Activated T-cell treated with anti-CD3 and anti-CD28 coated beads, Interleukin-2, amount 50 U/mL, for 72 hours (primary cell): ENCODE data around the gene TM9SF1. TPM values are rescaled to one million over a fixed set of nuclear protein-coding genes. Genes with fewer than 3 reads are reported as not detected.
A peak's percentile ranks its signal among the peaks of the same experiment; 100 is the strongest.

Experiments
- ATAC-seq, 2 donors: fragments of 150-1000 bp; cut with Tn5 transposase; replicated peaks in 1 of 2; 2 replicates each; pipeline ENCODE4 v1.10.0; 2021; ENCODE audit warnings: moderate library complexity in 2 of 2, mild to moderate bottlenecking in 1 of 2
- DNase-seq, 2 donors: peaks; one replicate each; pipeline ENCODE4 v3.0.0; 2021 to 2022; ENCODE audit warnings: mixed read lengths in 1 of 2
- H3K27ac Mint-ChIP-seq: one replicate; pipeline ENCODE4 v1.8.0; 2022; ENCODE audit warnings: mild to moderate bottlenecking, moderate library complexity, mixed read lengths
- H3K27me3 Mint-ChIP-seq: one replicate; pipeline ENCODE4 v1.8.0; 2022; ENCODE audit warnings: low read depth, mixed read lengths
- H3K36me3 Mint-ChIP-seq, 2 donors: one replicate each; pipeline ENCODE4 v1.8.0; 2022; ENCODE audit warnings: mixed read lengths in 2 of 2, mild to moderate bottlenecking in 1 of 2; ENCODE audit not compliant: insufficient read depth in 2 of 2
- H3K4me1 Mint-ChIP-seq: one replicate; pipeline ENCODE4 v1.8.0; 2022; ENCODE audit warnings: low read depth, mixed read lengths
- H3K4me3 Mint-ChIP-seq, 2 donors: one replicate each; pipeline ENCODE4 v1.8.0; 2022; ENCODE audit warnings: mild to moderate bottlenecking in 2 of 2, mixed read lengths in 2 of 2, moderate library complexity in 2 of 2
- H3K9me3 Mint-ChIP-seq, 2 donors: one replicate each; pipeline ENCODE4 v1.8.0; 2022; ENCODE audit warnings: mixed read lengths in 2 of 2
- total RNA-seq, 2 donors: library from RNA; stranded (reverse); gene quantifications; one replicate each; pipeline ENCODE4 v1.2.3, GENCODE V29; 2022

The TM9SF1 gene
- total RNA-seq, 2 donors from 2014 or later, result 27.4 to 32.5 TPM

DNA sequence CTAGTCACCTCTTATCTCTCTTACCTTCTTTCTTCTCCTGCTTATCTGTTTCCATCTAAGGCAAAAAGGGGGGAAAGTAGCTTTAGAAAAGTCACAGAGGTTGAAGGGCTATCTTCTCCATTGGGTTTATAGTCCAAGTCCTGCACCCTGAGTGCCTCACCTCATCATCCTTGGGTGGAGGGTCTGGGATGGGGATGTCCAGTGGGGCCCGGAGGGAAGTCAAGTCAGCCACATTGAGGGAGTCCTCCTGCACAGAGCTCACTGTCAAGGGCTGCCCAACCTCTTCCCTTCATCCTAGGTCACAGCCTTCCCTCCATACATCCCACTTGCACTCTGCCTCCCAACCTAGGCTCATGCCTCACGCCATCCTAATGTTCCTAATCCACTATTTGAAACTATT lies 50.0 kb downstream of the TM9SF1 start:
- H3K4me3 Mint-ChIP-seq, result peak overlapping the region; percentile 93 to 99
- H3K9me3 Mint-ChIP-seq, result no peaks in the 10 kb centered on the region
- peaks cover 20 to 33% of the 10 kb centered on the region in 2 donors for H3K36me3 Mint-ChIP-seq
- no peak for DNase-seq
- peak overlapping the region; percentile 88 for H3K27ac Mint-ChIP-seq
- H3K27me3 Mint-ChIP-seq, result no peaks in the 10 kb centered on the region
- ATAC-seq, result no peak
- H3K4me1 Mint-ChIP-seq, result peaks cover 59% of the 10 kb centered on the region

- H3K27ac Mint-ChIP-seq, result peak overlapping the region; percentile 84
- H3K36me3 Mint-ChIP-seq, result peaks cover 18 to 34% of the 10 kb centered on the region in 2 donors
- H3K9me3 Mint-ChIP-seq, result no peaks in the 10 kb centered on the region
- H3K4me3 Mint-ChIP-seq, result peak overlapping the region; percentile 22 to 93
- H3K27me3 Mint-ChIP-seq, result no peaks in the 10 kb centered on the region
- no peak for DNase-seq
- H3K4me1 Mint-ChIP-seq, result peaks cover 63% of the 10 kb centered on the region
- ATAC-seq, result no peak
Measured at GRCh38 chr14:24144451-24144850, 50.8 kb downstream of the TM9SF1 start.

- no peaks in the 10 kb centered on the region for H3K27me3 Mint-ChIP-seq
- no peak for ATAC-seq
- H3K9me3 Mint-ChIP-seq, result no peaks in the 10 kb centered on the region
- H3K36me3 Mint-ChIP-seq, result peaks cover 18 to 34% of the 10 kb centered on the region in 2 donors
- peaks cover 63% of the 10 kb centered on the region for H3K4me1 Mint-ChIP-seq
- H3K4me3 Mint-ChIP-seq, result peak overlapping the region in 1 of 2 donors; percentile 8
- no peak for DNase-seq
- H3K27ac Mint-ChIP-seq, result no peak overlapping the region
Measured at GRCh38 chr14:24143511-24143910, 51.7 kb downstream of the TM9SF1 start.

DNA sequence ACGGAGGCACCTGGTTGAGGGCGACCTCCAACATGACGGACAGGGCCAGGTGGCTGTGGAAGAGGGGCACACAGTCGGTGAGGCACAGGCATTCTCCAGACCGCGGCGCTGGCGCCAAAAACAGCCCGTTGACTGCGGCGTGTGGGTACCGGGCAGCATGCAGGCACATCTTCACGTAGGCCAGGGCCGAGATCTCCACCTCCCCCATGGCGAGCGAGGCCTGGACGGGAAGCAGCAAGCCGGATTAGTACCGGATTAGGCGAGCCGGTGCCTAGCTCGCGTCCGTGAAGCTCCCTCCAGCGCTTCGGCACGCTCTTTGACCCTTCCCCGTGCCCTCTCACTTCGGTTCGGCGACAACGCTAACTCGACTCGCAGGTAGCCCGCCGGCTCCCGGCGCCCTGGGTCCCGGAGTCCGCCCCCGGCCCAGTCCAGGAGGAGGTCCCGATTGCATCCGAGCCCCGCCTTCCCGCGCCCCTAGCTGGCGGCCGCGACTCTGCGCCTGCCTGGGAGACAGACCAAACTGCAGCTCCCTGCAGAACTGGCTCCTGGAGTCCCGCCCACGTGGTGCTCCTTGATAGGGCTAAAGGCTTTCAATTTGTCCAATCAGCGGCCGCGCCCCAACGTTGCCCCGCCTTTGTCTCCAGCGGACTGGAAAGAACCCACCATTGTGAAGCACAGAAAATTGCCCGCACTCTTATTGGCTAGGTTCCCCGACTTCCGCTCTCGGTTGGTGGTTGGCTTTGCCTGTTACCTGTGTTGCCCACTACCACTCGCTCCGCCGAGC lies 54.0 kb downstream of the TM9SF1 start, which contains the start of gene EMC9:
Gene EMC9 (minus strand): TSS at position 495 of the 784 bp plus-strand sequence. CDS start 287 bp downstream, at position 208.
- H3K27me3 Mint-ChIP-seq, result no peaks in the 10 kb centered on the region
- ATAC-seq (peak; percentile 88), DNase-seq (peak; percentile 99 to 100)
- no peaks in the 10 kb centered on the region for H3K9me3 Mint-ChIP-seq
- H3K36me3 Mint-ChIP-seq, result peaks cover 28 to 39% of the 10 kb centered on the region in 2 donors
- peaks cover 78% of the 10 kb centered on the region for H3K4me1 Mint-ChIP-seq
- peak within 1 kb of the TSS; percentile 96 for H3K27ac Mint-ChIP-seq
- H3K4me3 Mint-ChIP-seq, result peak within 1 kb of the TSS; percentile 94 to 99

GRCh38 chr14:24139272-24139934 lies 55.8 kb downstream of the TM9SF1 start:
- Mint-ChIP-seq H3K27me3 (no peaks in the 10 kb centered on the region), H3K36me3 (peaks cover 20 to 33% of the 10 kb centered on the region in 2 donors), H3K9me3 (no peaks in the 10 kb centered on the region), H3K4me1 (peaks cover 71% of the 10 kb centered on the region), H3K4me3 (peak overlapping the region; percentile 94 to 99), H3K27ac (peak overlapping the region; percentile 90)
- ATAC-seq, result no peak
- peak in 1 of 2 donors; percentile 45 for DNase-seq

Other genes starting within 250 kb of the TM9SF1 start
- 10 to 100 TPM; 21.6 to 24.4 TPM for gene DHRS4, start 241.7 kb downstream of the TM9SF1 start, total RNA-seq
- 10 to 100 TPM; 24.7 to 27.2 TPM for gene DHRS4L2, start 206.5 kb downstream of the TM9SF1 start, total RNA-seq
- gene CARMIL3, start 143.4 kb downstream of the TM9SF1 start, total RNA-seq, result 1 to 10 TPM; 1.9 to 2.1 TPM
- under 1 TPM; 0.12 to 0.14 TPM for gene CPNE6, start 123.9 kb downstream of the TM9SF1 start, total RNA-seq
- gene PCK2, start 101.1 kb downstream of the TM9SF1 start, total RNA-seq, result 100 to 1,000 TPM; 161 to 180 TPM
- 100 to 1,000 TPM; 109 to 124 TPM for gene DCAF11, start 80.7 kb downstream of the TM9SF1 start, total RNA-seq
- gene NRL, start 80.5 kb downstream of the TM9SF1 start, total RNA-seq, result 1 to 10 TPM; 5.2 TPM
- gene FITM1, start 64.8 kb downstream of the TM9SF1 start, total RNA-seq, result 1 to 10 TPM in 1 of 2 donors, under 1 TPM in 1; 0.46 to 2.2 TPM
- gene PSME1, start 59.2 kb downstream of the TM9SF1 start, total RNA-seq, result 100 to 1,000 TPM; 342 to 378 TPM
- 10 to 100 TPM; 38.0 to 56.5 TPM for gene EMC9, start 53.9 kb downstream of the TM9SF1 start, total RNA-seq
- 100 to 1,000 TPM; 369 to 376 TPM for gene PSME2, start 48.8 kb downstream of the TM9SF1 start, total RNA-seq
- 10 to 100 TPM; 88.7 to 90.6 TPM for gene RNF31, start 47.9 kb downstream of the TM9SF1 start, total RNA-seq
- 100 to 1,000 TPM; 245 to 263 TPM for gene IRF9, start 34.2 kb downstream of the TM9SF1 start, total RNA-seq
- gene REC8, start 23.4 kb downstream of the TM9SF1 start, total RNA-seq, result 10 to 100 TPM; 48.0 to 57.9 TPM
- gene IPO4, start 6.6 kb downstream of the TM9SF1 start, total RNA-seq, result 10 to 100 TPM; 30.9 to 38.0 TPM
- gene TSSK4, start 10.3 kb upstream of the TM9SF1 start, total RNA-seq, result under 1 TPM in 1 of 2 donors, not detected in 1; 0.88 TPM
- gene CHMP4A, start 18.0 kb upstream of the TM9SF1 start, total RNA-seq, result 100 to 1,000 TPM; 105 to 119 TPM
- 10 to 100 TPM; 16.8 to 20.2 TPM for gene MDP1, start 20.6 kb upstream of the TM9SF1 start, total RNA-seq
- 100 to 1,000 TPM; 127 to 148 TPM for gene NEDD8, start 36.9 kb upstream of the TM9SF1 start, total RNA-seq
- gene GMPR2, start 37.5 kb upstream of the TM9SF1 start, total RNA-seq, result 10 to 100 TPM; 67.5 to 75.5 TPM
- 100 to 1,000 TPM in 1 of 2 donors, 10 to 100 TPM in 1; 87.7 to 103 TPM for gene TINF2, start 47.2 kb upstream of the TM9SF1 start, total RNA-seq
- 10 to 100 TPM in 1 of 2 donors, 1 to 10 TPM in 1; 9.3 to 14.0 TPM for gene TGM1, start 67.7 kb upstream of the TM9SF1 start, total RNA-seq
- gene RABGGTA, start 76.2 kb upstream of the TM9SF1 start, total RNA-seq, result 10 to 100 TPM; 53.8 to 56.2 TPM
- 10 to 100 TPM; 28.5 to 29.0 TPM for gene DHRS1, start 104.3 kb upstream of the TM9SF1 start, total RNA-seq
- 10 to 100 TPM; 31.7 to 34.0 TPM for gene NOP9, start 104.4 kb upstream of the TM9SF1 start, total RNA-seq
- gene CIDEB, start 112.5 kb upstream of the TM9SF1 start, total RNA-seq, result 10 to 100 TPM; 11.6 to 12.9 TPM
- 10 to 100 TPM; 21.5 to 23.4 TPM for gene LTB4R2, start 114.7 kb upstream of the TM9SF1 start, total RNA-seq
- gene LTB4R, start 116.1 kb upstream of the TM9SF1 start, total RNA-seq, result 10 to 100 TPM; 27.1 to 28.5 TPM
- gene ADCY4, start 139.6 kb upstream of the TM9SF1 start, total RNA-seq, result 1 to 10 TPM; 4.6 to 6.9 TPM
- 10 to 100 TPM; 11.0 to 18.6 TPM for gene RIPK3, start 144.6 kb upstream of the TM9SF1 start, total RNA-seq
- gene NFATC4, start 172.7 kb upstream of the TM9SF1 start, total RNA-seq, result 10 to 100 TPM in 1 of 2 donors, 1 to 10 TPM in 1; 2.6 to 11.3 TPM
- under 1 TPM; 0.09 to 0.14 TPM for gene NYNRIN, start 203.6 kb upstream of the TM9SF1 start, total RNA-seq
- 10 to 100 TPM; 15.7 to 30.7 TPM for gene CBLN3, start 234.2 kb upstream of the TM9SF1 start, total RNA-seq
- gene KHNYN, start 234.5 kb upstream of the TM9SF1 start, total RNA-seq, result 100 to 1,000 TPM; 114 to 126 TPM
- 10 to 100 TPM; 38.5 to 44.8 TPM for gene SDR39U1, start 247.3 kb upstream of the TM9SF1 start, total RNA-seq